Measurements from ENCODE around the gene MR1. TPM values are rescaled to one million over a fixed set of nuclear protein-coding genes. Genes with fewer than 3 reads are reported as not detected.

Gene MR1
- total and polyA plus RNA-seq, 8 donors, result 1.1 to 11.3 (median 3.2) TPM

- Histone ChIP-seq H3K4me3 (no peak overlapping the region), H3K36me3 (no peaks in the 10 kb centered on the region), H3K27ac (no peak overlapping the region), H3K9me3 (no peaks in the 10 kb centered on the region), H3K4me1 (no peaks in the 10 kb centered on the region), H3K27me3 (no peaks in the 10 kb centered on the region)
- FAIRE-seq (no peak), ATAC-seq (no peak), DNase-seq (no peak)
- no peak for TF ChIP-seq CTCF (IDR thresholded peaks at IDR 0.05)
- WGBS, 2 donors, result 65 to 69% methylated on average over 7 of the region's 7 CpGs
- intact Hi-C loops (cut with DNase I), result no loop called here
Observed at GRCh38 chr1:181097242-181097641, 63.5 kb downstream of the MR1 start.

GRCh38 chr1:181099152-181100014, 65.6 kb downstream of the MR1 start:
- no peak overlapping the region for H3K4me3 ChIP-seq
- H3K27ac ChIP-seq, result no peak overlapping the region
- DNase-seq (no peak), FAIRE-seq (no peak), ATAC-seq (no peak)
- H3K36me3 ChIP-seq, result no peaks in the 10 kb centered on the region
- no peak for TF ChIP-seq CTCF (IDR thresholded peaks at IDR 0.05)
- no peaks in the 10 kb centered on the region for H3K9me3 ChIP-seq
- intact Hi-C loops (cut with DNase I), result no loop called here
- no peaks in the 10 kb centered on the region for H3K27me3 ChIP-seq
- peaks cover 0 to 4% (median 4%) of the 10 kb centered on the region in 3 donors for H3K4me1 ChIP-seq
- WGBS, 2 donors, result 47 to 54% methylated on average over 11 of the region's 11 CpGs

GRCh38 chr1:181100015-181100905, 66.5 kb downstream of the MR1 start:
- no peak for TF ChIP-seq CTCF (IDR thresholded peaks at IDR 0.05)
- Histone ChIP-seq H3K27ac (no peak overlapping the region), H3K36me3 (no peaks in the 10 kb centered on the region), H3K4me1 (peaks cover 0 to 6% (median 6%) of the 10 kb centered on the region in 3 donors), H3K9me3 (no peaks in the 10 kb centered on the region), H3K4me3 (no peak overlapping the region), H3K27me3 (no peaks in the 10 kb centered on the region)
- intact Hi-C loops (cut with DNase I), result no loop called here
- ATAC-seq (no peak), DNase-seq (no peak), FAIRE-seq (no peak)
- 40 to 45% methylated on average over 10 of the region's 10 CpGs for WGBS, 2 donors

- 90 to 91% methylated on average over 4 of the region's 4 CpGs for WGBS, 2 donors
- no peak for TF ChIP-seq CTCF (IDR thresholded peaks at IDR 0.05)
- no peaks in the 10 kb centered on the region for H3K9me3 ChIP-seq
- H3K27me3 ChIP-seq, result no peaks in the 10 kb centered on the region
- H3K36me3 ChIP-seq, result no peaks in the 10 kb centered on the region
- DNase-seq (no peak), ATAC-seq (no peak), FAIRE-seq (no peak)
- no peak overlapping the region for H3K4me3 ChIP-seq
- H3K27ac ChIP-seq, result no peak overlapping the region
- H3K4me1 ChIP-seq, result peaks cover 3 to 6% (median 6%) of the 10 kb centered on the region in 3 donors
- intact Hi-C loops (cut with DNase I), result no loop called here
Observed at GRCh38 chr1:181100934-181101333, 67.2 kb downstream of the MR1 start.
